IMR-90 (cell line): ENCODE measurements around the gene DOCK4.

Experiments
- BHLHE40 ChIP-seq: fragments of 150-350 bp; IDR thresholded peaks from 2 replicates; pipeline ENCODE4 v1.6.1; 2016; ENCODE audit warnings: mild to moderate bottlenecking, low read depth, low read length
- CEBPB ChIP-seq: IDR thresholded peaks from 2 replicates; pipeline ENCODE4 v1.6.1; 2012; ENCODE audit warnings: low read depth, low read length, improper control_type of control experiment
- FOS ChIP-seq: fragments of 150-350 bp; IDR thresholded peaks from 2 replicates; pipeline ENCODE4 v1.6.1; 2016; ENCODE audit warnings: low read depth, low read length
- MAFK ChIP-seq: IDR thresholded peaks from 2 replicates; pipeline ENCODE4 v1.6.1; 2012; ENCODE audit warnings: low read depth, low read length, improper control_type of control experiment
- MAZ ChIP-seq: IDR thresholded peaks from 2 replicates; pipeline ENCODE4 v1.6.1; 2012; ENCODE audit warnings: low read depth, mild to moderate bottlenecking, low read length, improper control_type of control experiment, moderate library complexity, borderline replicate concordance
- MXI1 ChIP-seq: IDR thresholded peaks from 2 replicates; pipeline ENCODE4 v1.6.1; 2012; ENCODE audit warnings: low read depth, mild to moderate bottlenecking, low read length, moderate library complexity, borderline replicate concordance
- NFE2L2 ChIP-seq: fragments of 150-350 bp; IDR thresholded peaks from 2 replicates; pipeline ENCODE4 v1.6.1; 2016; ENCODE audit warnings: low read depth, mild to moderate bottlenecking, low read length
- POLR2A ChIP-seq: IDR thresholded peaks from 2 replicates; pipeline ENCODE4 v1.6.1; 2012; ENCODE audit warnings: mild to moderate bottlenecking, low read depth, low read length
- RAD21 ChIP-seq: IDR thresholded peaks from 2 replicates; pipeline ENCODE4 v1.6.1; 2012; ENCODE audit warnings: low read length, improper control_type of control experiment
- RFX5 ChIP-seq: IDR thresholded peaks from 2 replicates; pipeline ENCODE4 v1.8.0; 2012; ENCODE audit warnings: low read depth, mild to moderate bottlenecking, low read length, moderate library complexity
- SMC3 ChIP-seq: fragments of 150-350 bp; IDR thresholded peaks from 2 replicates; pipeline ENCODE4 v1.6.1; 2016; ENCODE audit warnings: low read depth, mild to moderate bottlenecking, antibody characterized with exemption, low read length, moderate library complexity
- TF ChIP-seq, protein P1 (sequence below): conservative IDR thresholded peaks from 2 replicates; pipeline ENCODE4 v1.5.1; 2012; ENCODE audit warnings: mild to moderate bottlenecking, low read depth, low read length, improper control_type of control experiment
- TF ChIP-seq, protein P2 (sequence below): fragments of 150-350 bp; IDR thresholded peaks from 2 replicates; pipeline ENCODE4 v1.6.1; 2017; ENCODE audit warnings: mild to moderate bottlenecking, antibody characterized with exemption, low read length, low read depth
- TF ChIP-seq, protein P3 (sequence below): fragments of 150-350 bp; IDR thresholded peaks from 2 replicates; pipeline ENCODE4 v1.6.1; 2016; ENCODE audit warnings: low read depth, mild to moderate bottlenecking, low read length, moderate library complexity, borderline replicate concordance

DNA sequence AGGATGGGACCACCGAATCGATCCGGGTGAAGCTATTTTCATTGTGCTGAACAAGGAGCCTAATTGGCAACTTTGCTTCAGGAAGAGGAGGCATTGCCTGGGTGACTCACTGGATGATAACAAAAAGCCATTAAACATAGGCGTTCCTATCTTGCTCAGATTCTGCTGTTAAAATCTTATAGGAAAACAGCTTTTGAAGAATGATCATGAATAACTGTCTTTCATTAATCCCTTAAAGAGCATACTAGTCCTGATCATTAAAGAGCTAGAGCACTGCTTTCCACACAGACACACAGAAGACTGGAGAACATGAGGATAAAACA is 469.7 kb downstream of the DOCK4 start:
- TF ChIP-seq, protein P1, sequence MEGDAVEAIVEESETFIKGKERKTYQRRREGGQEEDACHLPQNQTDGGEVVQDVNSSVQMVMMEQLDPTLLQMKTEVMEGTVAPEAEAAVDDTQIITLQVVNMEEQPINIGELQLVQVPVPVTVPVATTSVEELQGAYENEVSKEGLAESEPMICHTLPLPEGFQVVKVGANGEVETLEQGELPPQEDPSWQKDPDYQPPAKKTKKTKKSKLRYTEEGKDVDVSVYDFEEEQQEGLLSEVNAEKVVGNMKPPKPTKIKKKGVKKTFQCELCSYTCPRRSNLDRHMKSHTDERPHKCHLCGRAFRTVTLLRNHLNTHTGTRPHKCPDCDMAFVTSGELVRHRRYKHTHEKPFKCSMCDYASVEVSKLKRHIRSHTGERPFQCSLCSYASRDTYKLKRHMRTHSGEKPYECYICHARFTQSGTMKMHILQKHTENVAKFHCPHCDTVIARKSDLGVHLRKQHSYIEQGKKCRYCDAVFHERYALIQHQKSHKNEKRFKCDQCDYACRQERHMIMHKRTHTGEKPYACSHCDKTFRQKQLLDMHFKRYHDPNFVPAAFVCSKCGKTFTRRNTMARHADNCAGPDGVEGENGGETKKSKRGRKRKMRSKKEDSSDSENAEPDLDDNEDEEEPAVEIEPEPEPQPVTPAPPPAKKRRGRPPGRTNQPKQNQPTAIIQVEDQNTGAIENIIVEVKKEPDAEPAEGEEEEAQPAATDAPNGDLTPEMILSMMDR, result no peak
- no peak for TF ChIP-seq RAD21
- no peak for TF ChIP-seq RFX5
- TF ChIP-seq POLR2A, result no peak
- TF ChIP-seq FOS, result no peak
- no peak for TF ChIP-seq MAZ
- TF ChIP-seq, protein P2, sequence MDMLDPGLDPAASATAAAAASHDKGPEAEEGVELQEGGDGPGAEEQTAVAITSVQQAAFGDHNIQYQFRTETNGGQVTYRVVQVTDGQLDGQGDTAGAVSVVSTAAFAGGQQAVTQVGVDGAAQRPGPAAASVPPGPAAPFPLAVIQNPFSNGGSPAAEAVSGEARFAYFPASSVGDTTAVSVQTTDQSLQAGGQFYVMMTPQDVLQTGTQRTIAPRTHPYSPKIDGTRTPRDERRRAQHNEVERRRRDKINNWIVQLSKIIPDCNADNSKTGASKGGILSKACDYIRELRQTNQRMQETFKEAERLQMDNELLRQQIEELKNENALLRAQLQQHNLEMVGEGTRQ, result no peak
- TF ChIP-seq MAFK, result no peak
- no peak for TF ChIP-seq CEBPB
- TF ChIP-seq NFE2L2, result no peak
- no peak for TF ChIP-seq SMC3
- no peak for TF ChIP-seq BHLHE40
- no peak for TF ChIP-seq MXI1
- TF ChIP-seq, protein P3, sequence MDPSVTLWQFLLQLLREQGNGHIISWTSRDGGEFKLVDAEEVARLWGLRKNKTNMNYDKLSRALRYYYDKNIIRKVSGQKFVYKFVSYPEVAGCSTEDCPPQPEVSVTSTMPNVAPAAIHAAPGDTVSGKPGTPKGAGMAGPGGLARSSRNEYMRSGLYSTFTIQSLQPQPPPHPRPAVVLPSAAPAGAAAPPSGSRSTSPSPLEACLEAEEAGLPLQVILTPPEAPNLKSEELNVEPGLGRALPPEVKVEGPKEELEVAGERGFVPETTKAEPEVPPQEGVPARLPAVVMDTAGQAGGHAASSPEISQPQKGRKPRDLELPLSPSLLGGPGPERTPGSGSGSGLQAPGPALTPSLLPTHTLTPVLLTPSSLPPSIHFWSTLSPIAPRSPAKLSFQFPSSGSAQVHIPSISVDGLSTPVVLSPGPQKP, result no peak
